ENCODE measurements around the gene CASZ1.

CASZ1 gene, protein sequence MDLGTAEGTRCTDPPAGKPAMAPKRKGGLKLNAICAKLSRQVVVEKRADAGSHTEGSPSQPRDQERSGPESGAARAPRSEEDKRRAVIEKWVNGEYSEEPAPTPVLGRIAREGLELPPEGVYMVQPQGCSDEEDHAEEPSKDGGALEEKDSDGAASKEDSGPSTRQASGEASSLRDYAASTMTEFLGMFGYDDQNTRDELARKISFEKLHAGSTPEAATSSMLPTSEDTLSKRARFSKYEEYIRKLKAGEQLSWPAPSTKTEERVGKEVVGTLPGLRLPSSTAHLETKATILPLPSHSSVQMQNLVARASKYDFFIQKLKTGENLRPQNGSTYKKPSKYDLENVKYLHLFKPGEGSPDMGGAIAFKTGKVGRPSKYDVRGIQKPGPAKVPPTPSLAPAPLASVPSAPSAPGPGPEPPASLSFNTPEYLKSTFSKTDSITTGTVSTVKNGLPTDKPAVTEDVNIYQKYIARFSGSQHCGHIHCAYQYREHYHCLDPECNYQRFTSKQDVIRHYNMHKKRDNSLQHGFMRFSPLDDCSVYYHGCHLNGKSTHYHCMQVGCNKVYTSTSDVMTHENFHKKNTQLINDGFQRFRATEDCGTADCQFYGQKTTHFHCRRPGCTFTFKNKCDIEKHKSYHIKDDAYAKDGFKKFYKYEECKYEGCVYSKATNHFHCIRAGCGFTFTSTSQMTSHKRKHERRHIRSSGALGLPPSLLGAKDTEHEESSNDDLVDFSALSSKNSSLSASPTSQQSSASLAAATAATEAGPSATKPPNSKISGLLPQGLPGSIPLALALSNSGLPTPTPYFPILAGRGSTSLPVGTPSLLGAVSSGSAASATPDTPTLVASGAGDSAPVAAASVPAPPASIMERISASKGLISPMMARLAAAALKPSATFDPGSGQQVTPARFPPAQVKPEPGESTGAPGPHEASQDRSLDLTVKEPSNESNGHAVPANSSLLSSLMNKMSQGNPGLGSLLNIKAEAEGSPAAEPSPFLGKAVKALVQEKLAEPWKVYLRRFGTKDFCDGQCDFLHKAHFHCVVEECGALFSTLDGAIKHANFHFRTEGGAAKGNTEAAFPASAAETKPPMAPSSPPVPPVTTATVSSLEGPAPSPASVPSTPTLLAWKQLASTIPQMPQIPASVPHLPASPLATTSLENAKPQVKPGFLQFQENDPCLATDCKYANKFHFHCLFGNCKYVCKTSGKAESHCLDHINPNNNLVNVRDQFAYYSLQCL (N-terminal part only)

DNA sequence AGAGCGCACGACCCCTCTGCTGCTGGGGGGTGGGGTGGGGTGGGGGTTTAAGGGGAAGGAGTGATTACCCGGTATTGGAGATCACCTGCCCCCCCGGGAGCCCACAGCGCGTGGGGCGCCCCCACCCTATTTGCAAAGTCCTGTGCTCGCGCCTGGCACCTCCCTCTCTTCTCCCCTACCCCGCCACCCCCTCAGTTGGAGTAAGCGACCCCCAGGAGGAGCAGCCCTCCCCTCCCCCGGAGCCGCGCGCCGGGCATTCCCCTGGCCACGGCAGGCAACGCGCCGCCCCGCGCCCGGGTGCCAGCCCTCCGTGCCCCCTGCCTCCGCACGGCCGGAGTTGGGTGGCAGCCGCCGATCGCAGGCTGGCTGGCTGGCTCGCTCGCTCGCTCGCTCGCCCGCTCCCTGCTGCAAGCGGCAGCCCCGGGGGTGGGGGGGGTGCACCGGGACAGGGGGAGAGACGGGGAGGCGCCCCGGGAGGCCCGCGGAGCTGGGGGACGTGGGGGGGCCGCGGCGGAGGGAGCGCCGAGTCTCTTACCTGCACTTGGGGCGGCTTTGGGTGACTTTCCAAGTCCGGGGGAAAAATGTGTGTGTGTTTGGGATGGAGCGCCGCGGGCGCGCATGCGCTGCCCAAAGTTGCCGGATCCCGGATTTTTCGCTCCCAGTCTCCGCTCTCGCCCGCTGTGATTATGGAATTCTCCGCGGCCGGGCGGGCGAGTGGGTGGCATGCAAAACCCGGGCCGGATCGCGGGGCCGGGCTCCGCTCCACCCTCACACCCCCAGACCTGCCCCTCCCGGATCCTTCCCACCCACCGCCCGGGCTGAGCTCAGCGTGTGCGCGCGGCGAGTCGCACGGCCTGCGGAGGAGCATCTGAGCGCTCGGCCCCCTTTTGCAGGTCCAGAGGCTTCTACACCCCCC, at the start of gene CASZ1:
TSS of gene CASZ1 (minus strand) at position 618 of the 916 bp plus-strand sequence. CDS start 102,757 bp downstream, outside the sequence.
- no peak for DNase-seq

DNA sequence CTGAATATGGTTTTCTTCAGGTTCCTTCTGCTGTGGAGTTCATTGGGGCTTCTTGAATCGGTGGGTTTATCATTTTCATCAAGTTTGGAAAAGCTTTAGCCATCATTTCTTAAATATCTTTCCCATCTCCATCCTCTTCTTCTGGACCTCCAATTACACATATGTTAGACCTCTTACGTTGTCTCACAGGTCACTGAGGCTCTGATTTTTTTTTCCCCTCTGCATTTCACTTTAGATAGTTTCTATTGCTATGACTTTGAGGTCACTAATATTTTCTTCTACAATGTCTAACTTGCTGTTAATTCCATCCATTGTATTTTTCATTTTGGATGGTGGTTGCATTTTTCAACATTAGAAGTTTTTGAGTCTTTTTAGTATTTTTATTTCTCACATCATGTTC, 47.3 kb upstream of the CASZ1 start:
- DNase-seq: no peak

DNA sequence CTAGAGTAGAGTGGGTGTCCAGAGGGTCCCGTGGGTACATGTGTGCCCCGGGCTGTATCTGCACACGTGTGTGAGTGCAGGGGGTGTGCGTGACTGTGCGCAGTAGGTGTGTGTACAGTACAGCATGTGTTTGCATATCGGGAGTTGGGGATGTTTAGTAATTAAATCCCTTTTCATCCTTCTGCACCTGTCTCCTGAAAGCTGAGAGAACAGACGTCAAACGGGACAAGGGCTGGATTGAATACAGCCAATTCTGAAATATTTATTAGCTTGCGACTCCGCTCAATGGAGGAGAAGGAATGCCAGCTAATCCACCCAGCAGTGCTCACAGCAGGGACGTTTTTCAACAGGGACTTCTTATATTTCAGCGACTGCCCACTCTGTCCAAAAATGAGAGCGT, 44.7 kb upstream of the CASZ1 start:
- no peak for DNase-seq

DNA sequence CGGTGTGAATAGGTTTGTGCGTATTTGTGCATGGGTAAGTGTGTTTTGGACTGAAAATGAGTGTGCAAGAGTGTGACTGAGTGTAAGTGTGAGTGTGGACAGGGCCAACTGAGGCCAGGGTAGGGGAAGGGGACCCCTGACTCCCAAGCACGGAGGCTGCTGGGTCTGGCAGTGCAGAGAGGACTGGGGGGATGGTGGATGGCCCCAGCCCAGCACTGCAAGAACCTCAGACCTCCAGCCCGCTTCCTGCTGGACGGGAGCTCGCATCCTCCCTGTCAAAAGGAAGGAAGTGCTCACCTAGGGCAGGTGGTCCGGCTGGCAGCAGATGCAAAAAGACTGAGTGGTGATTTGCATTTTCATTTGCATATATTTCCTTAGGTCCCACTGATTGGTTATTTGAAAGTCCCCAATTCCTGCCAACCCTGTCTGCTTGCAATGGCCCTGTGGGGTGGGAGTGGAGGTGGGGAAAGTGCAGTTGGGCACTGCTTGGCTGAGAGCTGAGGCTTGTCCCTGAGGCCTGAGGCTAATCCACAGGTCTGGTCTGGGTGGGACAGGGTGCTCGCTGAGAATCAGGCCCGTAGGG, 42.8 kb upstream of the CASZ1 start:
- DNase-seq: no peak

DNA sequence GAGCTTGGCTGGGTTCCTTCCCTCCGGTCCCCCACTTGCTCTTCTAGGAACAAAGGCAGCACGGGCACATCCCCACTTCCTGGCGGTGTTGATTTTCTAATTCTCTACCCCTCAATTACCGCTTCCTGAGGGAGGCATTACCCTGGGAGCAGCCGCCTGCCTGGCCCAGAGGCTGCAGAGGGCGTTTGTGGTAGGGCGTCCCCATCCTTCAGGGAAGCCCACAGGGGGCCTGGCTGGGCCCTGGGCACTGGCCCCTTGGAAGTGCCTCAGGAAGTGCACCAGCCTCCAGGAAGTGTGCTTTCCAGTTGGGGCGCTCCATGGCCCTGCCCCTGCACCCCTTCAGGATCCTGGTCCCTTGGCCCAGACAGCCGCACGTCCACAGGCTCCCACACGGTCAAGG, 42.1 kb upstream of the CASZ1 start:
- DNase-seq: no peak

DNA sequence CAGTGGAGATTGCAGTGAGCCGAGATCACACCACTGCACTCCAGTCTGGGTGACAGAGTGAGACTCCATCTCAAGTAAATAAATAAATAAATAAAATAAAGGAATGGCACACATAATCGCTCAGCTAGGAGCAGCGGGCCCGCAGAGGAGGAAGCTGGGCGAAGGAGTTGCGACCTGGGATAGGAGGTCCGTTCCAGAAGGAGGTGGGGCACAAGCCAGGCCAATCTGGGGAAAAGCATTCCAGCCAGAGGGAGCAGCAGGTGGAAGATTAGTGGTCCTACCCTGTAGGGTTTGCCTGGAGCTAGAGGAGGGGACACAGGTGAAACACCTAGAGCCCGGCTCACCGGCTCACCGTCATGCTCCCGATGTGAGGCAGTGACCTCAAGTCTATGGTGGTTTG, 40.3 kb upstream of the CASZ1 start:
- no peak for DNase-seq

DNA sequence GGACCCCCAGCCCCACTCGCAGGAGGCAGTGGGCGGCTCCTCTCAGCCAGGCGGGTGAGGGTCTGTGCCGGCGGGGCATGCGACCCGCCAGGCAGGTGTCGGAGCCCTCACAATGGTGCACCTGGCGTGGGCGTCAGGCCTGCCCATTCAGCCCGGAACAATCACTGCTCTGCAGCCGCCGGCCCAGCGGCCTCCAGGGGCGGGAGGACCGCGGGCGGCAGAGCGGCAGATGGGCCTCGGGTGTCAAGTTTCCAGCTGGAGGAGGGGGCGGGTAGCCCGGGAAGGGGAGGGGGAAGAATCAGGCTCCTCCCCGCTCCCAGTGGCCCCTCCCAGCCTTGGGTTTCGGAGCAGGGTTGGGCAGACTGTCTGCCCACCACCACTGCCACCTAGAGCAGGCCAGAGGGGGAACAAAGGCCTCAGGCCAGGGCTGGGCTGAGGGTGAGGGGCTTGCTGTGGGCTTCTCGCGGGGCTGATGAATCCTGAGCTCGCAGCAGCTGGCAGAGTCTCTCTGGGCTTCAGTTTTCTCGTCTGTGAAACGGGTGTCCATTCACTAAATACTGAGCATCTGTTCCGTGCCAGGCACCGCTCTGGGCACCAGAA, 39.5 kb upstream of the CASZ1 start:
- DNase-seq: no peak

DNA sequence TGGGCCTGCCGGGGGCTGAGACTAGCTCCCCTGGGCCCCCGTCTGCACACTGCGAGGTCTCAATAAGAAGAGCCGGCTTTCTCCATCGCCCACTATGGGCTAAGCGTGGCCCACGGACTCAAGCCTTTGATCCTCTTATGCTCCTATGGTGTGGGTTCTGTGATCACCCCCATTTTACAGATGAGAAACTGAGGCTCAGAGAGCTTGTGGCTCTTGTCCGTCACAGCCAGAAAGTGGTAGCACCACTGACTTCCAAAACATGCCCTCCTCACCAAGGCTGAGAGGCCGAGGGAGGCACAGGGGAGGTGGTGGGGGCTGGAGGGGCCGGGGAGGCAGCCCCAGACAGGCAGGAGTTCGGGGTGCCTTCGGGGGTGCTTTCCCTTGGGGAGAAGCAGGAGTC, 39.0 kb upstream of the CASZ1 start:
- no peak for DNase-seq

DNA sequence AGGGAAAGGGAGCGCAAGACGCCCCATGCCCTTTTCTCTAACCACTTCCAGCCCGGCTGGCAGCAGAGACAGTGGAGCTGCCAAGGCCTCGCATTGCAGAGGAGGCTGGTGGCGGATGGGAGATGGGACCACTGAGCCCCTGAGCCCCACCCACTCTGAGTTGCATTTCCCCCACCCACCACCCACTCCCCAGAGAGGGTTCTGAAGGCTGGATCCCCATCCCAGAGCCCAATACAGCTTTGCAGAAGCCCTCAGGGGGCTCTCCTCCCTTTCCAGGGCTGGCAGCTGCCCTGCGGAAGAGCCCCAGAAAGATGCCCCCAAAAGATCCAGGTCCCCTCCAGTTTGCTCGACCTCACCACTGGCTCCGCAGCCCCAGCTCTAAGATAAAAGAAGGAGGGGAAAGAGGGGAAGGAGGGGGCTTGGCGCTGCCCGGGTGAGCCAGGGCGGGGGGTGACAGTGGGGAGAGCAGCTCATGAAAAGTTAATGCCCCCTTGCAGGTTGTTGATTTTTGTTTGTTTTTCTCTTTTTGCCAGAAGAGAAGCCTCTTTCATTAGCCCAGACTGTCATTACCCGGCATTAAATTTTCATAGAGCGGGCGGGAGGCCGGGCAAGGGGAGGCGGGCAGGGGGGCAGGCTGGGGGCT, 38.4 kb upstream of the CASZ1 start:
- DNase-seq: no peak

DNA sequence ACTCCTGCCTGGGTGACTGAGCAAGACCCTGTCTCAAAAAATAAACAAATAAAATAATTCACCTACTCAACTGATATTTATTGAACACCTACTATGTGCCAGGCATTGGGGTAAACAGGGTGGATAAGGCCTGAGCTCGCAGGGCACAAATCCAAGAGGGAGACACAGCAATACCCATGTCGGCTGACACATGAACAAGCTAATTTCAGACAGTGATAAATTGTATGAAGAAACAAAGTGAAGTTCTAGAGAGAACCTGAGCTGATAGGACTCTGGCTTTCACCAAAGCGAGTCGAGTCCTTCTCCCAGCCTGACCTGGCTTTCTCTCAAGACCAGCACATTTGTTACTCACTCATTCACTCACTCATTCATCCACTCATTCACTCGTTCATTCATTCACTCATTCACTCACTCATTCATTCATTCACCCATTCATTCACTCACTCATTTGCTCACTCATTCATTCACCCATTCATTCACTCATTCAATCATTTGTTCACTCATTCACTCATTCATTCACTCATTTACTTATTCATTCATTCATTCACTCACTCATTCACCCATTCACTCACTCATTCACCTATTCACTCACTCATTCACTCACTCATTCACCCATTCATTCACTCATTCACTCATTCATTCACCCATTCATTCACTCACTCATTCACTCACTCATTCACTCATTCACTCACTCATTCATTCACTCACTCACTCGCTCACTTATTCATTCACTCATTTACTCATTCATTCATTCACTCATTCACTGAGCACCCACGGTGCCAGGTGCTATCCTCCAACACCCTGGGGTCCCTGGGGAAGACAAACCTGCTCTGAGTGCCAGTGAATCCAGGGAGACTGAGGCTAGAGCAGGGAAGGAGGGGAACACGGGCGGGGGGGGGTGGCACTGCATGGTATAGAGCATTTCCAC, 37.4 kb upstream of the CASZ1 start:
- no peak for DNase-seq

DNA sequence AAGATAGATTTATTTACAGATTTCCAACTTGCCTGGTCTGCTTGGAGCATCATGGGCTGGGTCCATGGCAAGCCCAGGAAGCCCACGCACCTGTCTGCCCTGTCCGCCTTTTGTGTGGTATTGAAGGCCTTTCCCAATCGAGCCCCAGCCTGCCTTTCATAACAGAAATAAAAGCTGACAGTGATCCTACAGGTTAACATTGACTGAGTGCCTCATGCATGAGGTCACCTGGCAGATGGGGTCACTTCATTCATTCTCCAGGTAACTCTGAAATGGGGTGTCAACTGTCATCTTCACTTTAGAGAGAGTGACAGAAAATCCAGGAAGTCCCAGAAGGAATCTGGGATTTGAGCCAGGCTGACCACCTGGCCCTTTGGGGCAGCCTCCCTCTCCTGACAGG, 36.3 kb upstream of the CASZ1 start:
- no peak for DNase-seq

DNA sequence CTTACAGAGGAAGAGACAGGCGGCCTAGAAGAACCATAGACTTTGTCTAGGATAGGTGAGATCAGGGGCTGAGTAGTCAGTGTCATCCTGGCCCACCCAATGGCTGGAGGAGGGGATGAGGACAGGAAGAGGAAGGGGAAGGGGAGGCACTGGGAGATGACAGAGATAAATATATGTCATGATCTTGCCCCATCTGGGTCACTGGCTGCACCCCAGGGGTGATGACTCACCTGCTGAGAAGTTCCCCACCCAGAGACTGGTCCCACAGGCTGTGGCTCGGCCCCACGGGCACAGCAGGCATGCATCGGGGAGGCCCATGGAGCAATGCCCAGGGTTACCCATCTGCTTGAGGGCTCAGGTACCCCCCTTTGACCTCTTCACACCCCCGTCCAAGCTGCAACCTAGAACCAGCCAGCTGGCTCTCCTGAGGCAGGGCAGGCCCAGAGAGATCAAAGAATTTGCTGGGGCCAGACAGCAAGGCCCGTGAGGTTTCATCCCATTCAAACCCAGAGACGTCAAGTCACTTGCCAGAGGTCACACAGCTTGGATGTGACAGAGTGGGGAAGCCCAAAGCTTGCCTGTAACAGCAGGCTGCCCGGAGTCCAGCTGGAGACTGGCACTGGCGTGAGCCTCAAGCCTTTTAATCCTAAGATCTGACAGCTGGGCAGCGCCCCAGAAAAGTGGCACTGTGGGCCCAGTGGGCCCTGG, 34.7 kb upstream of the CASZ1 start:
- DNase-seq: peak in 1 of 2 donors; percentile 51

DNA sequence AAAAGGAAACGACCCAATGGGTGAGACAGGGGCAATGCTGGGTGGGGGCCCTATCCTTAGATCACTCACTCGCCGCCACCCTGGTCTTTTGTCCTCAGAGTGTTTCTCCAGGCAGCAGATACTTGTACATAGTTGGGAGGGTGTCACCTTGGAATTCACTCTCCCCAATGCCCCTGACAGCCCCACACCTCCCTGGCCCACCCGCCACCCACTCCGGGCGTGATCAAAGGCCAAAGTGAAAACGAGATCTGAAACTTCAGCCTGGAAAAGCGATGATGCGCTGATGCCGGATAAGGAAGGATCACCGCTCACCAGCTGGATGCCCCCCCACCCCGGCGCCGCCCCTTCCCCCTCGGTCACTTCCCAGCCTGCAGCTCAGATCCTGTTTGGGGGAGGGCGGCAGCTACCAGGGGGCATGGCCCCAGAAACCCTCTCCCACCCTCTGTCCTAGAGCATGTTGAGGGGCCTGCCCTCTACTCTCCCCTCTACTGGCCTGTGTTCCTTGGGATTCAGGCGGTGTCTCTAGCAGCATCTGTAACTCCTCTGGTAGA, 33.6 kb upstream of the CASZ1 start:
- no peak for DNase-seq

DNA sequence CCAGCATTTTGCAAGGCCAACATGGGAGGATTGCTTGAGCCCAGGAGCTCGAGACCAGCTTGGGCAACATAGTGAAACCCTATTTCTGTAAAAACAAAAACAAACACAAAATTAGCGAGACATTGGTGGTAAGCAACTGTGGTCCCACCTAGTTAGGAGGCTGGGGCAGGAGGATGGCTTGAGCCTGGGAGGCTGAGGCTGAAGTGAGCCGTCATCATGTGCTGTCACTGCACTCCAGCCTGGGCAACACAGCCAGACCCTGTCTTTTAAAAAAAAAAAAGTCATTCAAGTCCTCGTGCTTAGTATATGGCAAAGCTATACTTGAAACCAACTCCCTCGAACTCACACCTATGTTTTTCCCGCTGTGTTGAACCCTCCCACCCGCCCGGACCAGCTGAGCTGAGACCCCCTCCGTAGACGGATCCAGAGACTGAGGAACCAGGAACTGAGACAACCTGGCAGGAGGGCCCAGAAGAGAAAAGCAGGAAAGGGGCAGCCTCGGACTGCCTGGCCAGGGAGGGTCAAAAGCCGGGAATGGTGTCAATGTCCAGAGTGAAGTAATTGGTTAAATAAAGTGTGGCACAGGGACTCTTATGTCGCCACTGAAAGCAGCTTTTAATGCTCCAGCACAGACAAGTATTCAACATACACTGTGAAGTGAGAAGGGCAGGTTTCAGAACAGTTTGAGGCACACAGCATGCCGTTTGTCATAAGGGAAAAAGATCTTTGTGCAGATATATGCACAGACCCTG, 32.8 kb upstream of the CASZ1 start:
- no peak for DNase-seq

DNA sequence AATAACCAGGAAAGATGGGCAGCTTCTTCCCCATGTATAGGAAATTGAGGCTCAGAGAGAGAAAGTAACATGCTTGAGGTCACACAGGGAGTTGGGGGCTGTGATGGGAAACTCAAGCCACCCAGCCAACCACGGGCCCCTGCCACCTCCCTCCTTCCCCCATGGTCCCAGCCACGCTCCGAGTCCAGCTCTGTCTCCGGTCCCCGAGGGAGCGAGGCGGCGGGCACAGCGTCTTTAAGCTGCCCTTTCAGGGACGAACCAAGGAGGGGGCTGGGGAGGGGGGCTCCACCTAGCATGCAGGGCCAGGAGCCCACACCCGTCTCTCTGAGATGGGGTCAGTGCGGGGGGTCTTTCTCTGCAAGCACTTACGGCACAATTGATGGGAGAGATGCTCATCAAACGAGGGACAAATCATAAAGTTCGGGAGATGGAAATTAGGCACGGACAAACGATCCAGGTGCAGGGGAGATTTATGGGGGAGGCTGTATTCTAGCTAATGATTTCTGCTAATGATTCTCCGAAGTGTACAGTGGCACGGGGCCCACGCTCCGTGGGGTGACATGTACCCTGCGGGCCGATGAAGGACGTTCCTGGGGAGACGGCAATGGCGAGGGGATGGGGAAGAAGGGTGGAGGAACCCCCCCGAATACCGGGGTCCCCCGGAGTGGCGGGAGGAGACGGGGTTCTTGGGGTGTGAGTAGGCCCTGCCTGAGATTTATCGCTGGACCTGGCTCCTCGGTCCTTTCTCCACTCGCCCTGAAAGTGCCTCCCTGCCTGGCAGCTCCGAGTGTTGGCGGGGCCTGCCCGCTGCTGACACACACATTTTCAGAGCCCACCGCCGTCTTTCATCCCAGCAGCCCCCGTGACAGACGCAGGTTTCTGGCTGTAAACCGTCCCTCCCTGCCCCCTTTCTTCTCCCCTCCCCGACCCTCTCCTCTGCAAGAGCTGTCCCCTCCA, 31.2 kb upstream of the CASZ1 start:
- no peak for DNase-seq

DNA sequence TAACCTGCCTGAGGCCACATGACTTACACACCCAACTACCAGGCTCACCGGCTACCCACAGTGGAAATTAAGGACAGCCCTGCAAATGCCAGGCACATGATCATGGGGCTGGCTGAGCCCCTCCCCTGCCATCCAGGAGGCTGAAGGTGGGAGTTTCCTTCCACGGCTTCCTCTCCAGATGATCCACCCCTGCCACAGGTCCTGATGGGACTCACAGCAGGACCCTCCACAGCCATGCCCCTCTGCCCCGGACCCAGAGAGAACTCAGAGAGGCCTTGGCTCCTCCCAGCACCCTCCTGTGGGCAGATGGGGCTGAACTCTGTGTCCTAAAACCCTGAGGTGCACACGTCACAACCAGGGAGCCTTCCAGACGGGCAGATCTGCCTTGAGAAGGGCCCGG, 29.1 kb upstream of the CASZ1 start:
- DNase-seq: no peak

All from bone marrow (tissue), 2 donors.